IMR-90 (cell line): ENCODE data around the gene STK17A. TPM values are rescaled to one million over a fixed set of nuclear protein-coding genes. Genes with fewer than 3 reads are reported as not detected.
A peak's percentile ranks its signal among the peaks of the same experiment; 100 is the strongest.

Experiments
- ATAC-seq: fragments of 200-7000 bp; cut with Tn5 transposase; 2 replicates; pipeline ENCODE4 v1.9.1; 2020; ENCODE audit warnings: low read depth, mild to moderate bottlenecking, moderate library complexity
- BruUV-seq: library from RNA; stranded (reverse); fragments of 400-500 nt; replicated peaks from 2 replicates; lab custom pipeline; 2021; lab: Mats Ljungman, UMichigan
- CTCF ChIA-PET: fragments of 300-600 bp; formaldehyde crosslinking; extraction: SDS; loops from one replicate; lab custom pipeline; 2021; ENCODE audit warnings: antibody characterized with exemption; lab: Yijun Ruan, JAX
- POLR2A ChIA-PET: fragments of 300-600 bp; sonication (Branson Sonifier 250); formaldehyde crosslinking; loops from one replicate; lab custom pipeline; 2022; ENCODE audit warnings: antibody characterized with exemption; ENCODE audit not compliant: unreplicated experiment; lab: Charles Lee
- DNase-seq: peaks from one replicate; pipeline ENCODE4 v3.0.0; 2013
- H2AFZ ChIP-seq: replicated peaks from 2 replicates; pipeline ENCODE3; 2013; ENCODE audit warnings: low read length, mild to moderate bottlenecking; ENCODE audit not compliant: poor library complexity
- H2AK5ac ChIP-seq: 2 replicates; pipeline ENCODE4 v1.6.1; 2013; ENCODE audit warnings: low read depth, low read length, inconsistent platforms
- H2AK9ac ChIP-seq: replicated peaks from 2 replicates; pipeline ENCODE3; 2013; ENCODE audit warnings: mild to moderate bottlenecking, low read depth, low read length, moderate library complexity; ENCODE audit not compliant: poor library complexity
- H2BK120ac ChIP-seq: 2 replicates; pipeline ENCODE4 v1.6.1; 2013; ENCODE audit warnings: low read depth, low read length, inconsistent platforms
- H2BK15ac ChIP-seq: 3 replicates; pipeline ENCODE4 v1.6.1; 2013; ENCODE audit warnings: low read depth, low read length, inconsistent platforms
- H2BK20ac ChIP-seq: 2 replicates; pipeline ENCODE4 v1.6.1; 2013; ENCODE audit warnings: low read depth, mild to moderate bottlenecking, inconsistent platforms, low read length, moderate library complexity
- H2BK5ac ChIP-seq: 2 replicates; pipeline ENCODE4 v1.6.1; 2013; ENCODE audit warnings: mild to moderate bottlenecking, low read depth, low read length, inconsistent platforms; ENCODE audit not compliant: poor library complexity, severe bottlenecking
- H3K14ac ChIP-seq: replicated peaks from 2 replicates; pipeline ENCODE4 v1.6.1; 2013; ENCODE audit warnings: low read depth, low read length, inconsistent platforms
- H3K18ac ChIP-seq: 2 replicates; pipeline ENCODE4 v1.6.1; 2013; ENCODE audit warnings: low read depth, low read length, control low read depth
- H3K23ac ChIP-seq: 2 replicates; pipeline ENCODE4 v1.6.1; 2013; ENCODE audit warnings: low read depth, low read length, inconsistent platforms
- H3K27ac ChIP-seq: 2 replicates; pipeline ENCODE4 v1.5.1; 2013; ENCODE audit warnings: mild to moderate bottlenecking, control low read depth, low read length; ENCODE audit not compliant: insufficient read depth
- H3K27me3 ChIP-seq: 2 replicates; pipeline ENCODE4 v1.6.1; 2013; ENCODE audit warnings: low read length; ENCODE audit not compliant: control insufficient read depth, insufficient read depth
- H3K36me3 ChIP-seq: 2 replicates; pipeline ENCODE4 v1.6.1; 2013; ENCODE audit warnings: low read length, mixed read lengths; ENCODE audit not compliant: control insufficient read depth, insufficient read depth
- H3K4ac ChIP-seq: 2 replicates; pipeline ENCODE4 v1.6.1; 2013; ENCODE audit warnings: low read depth, low read length, inconsistent platforms
- H3K4me1 ChIP-seq: 2 replicates; pipeline ENCODE4 v1.6.1; 2013; ENCODE audit warnings: low read length, mixed read lengths; ENCODE audit not compliant: control insufficient read depth, insufficient read depth
- H3K4me2 ChIP-seq: 2 replicates; pipeline ENCODE4 v1.6.1; 2013; ENCODE audit warnings: low read depth, mild to moderate bottlenecking, control low read depth, low read length, moderate library complexity
- H3K4me3 ChIP-seq: 2 replicates; pipeline ENCODE4 v1.5.1; 2013; ENCODE audit warnings: low read depth, mild to moderate bottlenecking, control low read depth, low read length, moderate library complexity; ENCODE audit not compliant: insufficient read depth
- H3K56ac ChIP-seq: 2 replicates; pipeline ENCODE4 v1.6.1; 2013; ENCODE audit warnings: low read length, inconsistent platforms; ENCODE audit not compliant: insufficient read depth; ENCODE audit errors: extremely low read depth
- H3K79me1 ChIP-seq, 2 experiments: 2 replicates each; pipeline ENCODE4 v1.6.1; 2013; ENCODE audit warnings: low read length in 2 of 2, inconsistent platforms in 1 of 2, low read depth in 1 of 2
- H3K9ac ChIP-seq: 2 replicates; pipeline ENCODE4 v1.6.1; 2013; ENCODE audit warnings: low read depth, low read length, control low read depth
- H3K9me1 ChIP-seq: 2 replicates; pipeline ENCODE4 v1.6.1; 2013; ENCODE audit warnings: low read length, inconsistent platforms; ENCODE audit not compliant: insufficient read depth
- H3K9me3 ChIP-seq: 2 replicates; pipeline ENCODE4 v1.6.1; 2013; ENCODE audit warnings: low read length; ENCODE audit not compliant: control insufficient read depth, insufficient read depth
- H4K20me1 ChIP-seq: 2 replicates; pipeline ENCODE4 v1.6.1; 2013; ENCODE audit warnings: low read length, inconsistent platforms; ENCODE audit not compliant: insufficient read depth
- H4K5ac ChIP-seq: 2 replicates; pipeline ENCODE4 v1.6.1; 2013; ENCODE audit warnings: mild to moderate bottlenecking, low read depth, low read length, control low read depth
- H4K8ac ChIP-seq, 2 experiments: 2 replicates each; pipeline ENCODE4 v1.6.1; 2013; ENCODE audit warnings: low read depth in 2 of 2, low read length in 2 of 2, control low read depth in 1 of 2, inconsistent platforms in 1 of 2
- H4K91ac ChIP-seq: 2 replicates; pipeline ENCODE4 v1.6.1; 2013; ENCODE audit warnings: low read depth, low read length, inconsistent platforms; ENCODE audit not compliant: insufficient read depth
- BHLHE40 ChIP-seq: fragments of 150-350 bp; IDR thresholded peaks from 2 replicates; pipeline ENCODE4 v1.6.1; 2016; ENCODE audit warnings: mild to moderate bottlenecking, low read depth, low read length
- CEBPB ChIP-seq: IDR thresholded peaks from 2 replicates; pipeline ENCODE4 v1.6.1; 2012; ENCODE audit warnings: low read depth, low read length, improper control_type of control experiment
- CHD1 ChIP-seq: IDR thresholded peaks from 2 replicates; pipeline ENCODE4 v1.6.1; 2012; ENCODE audit warnings: low read depth, low read length, improper control_type of control experiment
- CTCF ChIP-seq: conservative IDR thresholded peaks from 2 replicates; pipeline ENCODE4 v1.5.1; 2012; ENCODE audit warnings: mild to moderate bottlenecking, low read depth, low read length, improper control_type of control experiment
- MAFK ChIP-seq: IDR thresholded peaks from 2 replicates; pipeline ENCODE4 v1.6.1; 2012; ENCODE audit warnings: low read depth, low read length, improper control_type of control experiment
- MAZ ChIP-seq: IDR thresholded peaks from 2 replicates; pipeline ENCODE4 v1.6.1; 2012; ENCODE audit warnings: low read depth, mild to moderate bottlenecking, low read length, improper control_type of control experiment, moderate library complexity, borderline replicate concordance
- MXI1 ChIP-seq: IDR thresholded peaks from 2 replicates; pipeline ENCODE4 v1.6.1; 2012; ENCODE audit warnings: low read depth, mild to moderate bottlenecking, low read length, moderate library complexity, borderline replicate concordance
- POLR2A ChIP-seq: IDR thresholded peaks from 2 replicates; pipeline ENCODE4 v1.6.1; 2012; ENCODE audit warnings: mild to moderate bottlenecking, low read depth, low read length
- RAD21 ChIP-seq: IDR thresholded peaks from 2 replicates; pipeline ENCODE4 v1.6.1; 2012; ENCODE audit warnings: low read length, improper control_type of control experiment
- RCOR1 ChIP-seq: IDR thresholded peaks from 2 replicates; pipeline ENCODE4 v1.6.1; 2012; ENCODE audit warnings: mild to moderate bottlenecking, low read length, improper control_type of control experiment; ENCODE audit not compliant: insufficient replicate concordance
- RFX5 ChIP-seq: IDR thresholded peaks from 2 replicates; pipeline ENCODE4 v1.8.0; 2012; ENCODE audit warnings: low read depth, mild to moderate bottlenecking, low read length, moderate library complexity
- SMC3 ChIP-seq: fragments of 150-350 bp; IDR thresholded peaks from 2 replicates; pipeline ENCODE4 v1.6.1; 2016; ENCODE audit warnings: low read depth, mild to moderate bottlenecking, antibody characterized with exemption, low read length, moderate library complexity
- WGBS, 2 experiments: methylation state at CpG; one replicate each; pipeline versions ENCODE4 v1.1.5 to v1.1.7; 2013; ENCODE audit warnings: missing lambda C conversion rate in 2 of 2; ENCODE audit not compliant: insufficient read length in 1 of 2; ENCODE audit errors: extremely low coverage in 2 of 2; 5-methylcytosine and 5-hydroxymethylcytosine counted together
- dilution Hi-C: fragments of 300-500 bp; cut with HindIII; formaldehyde crosslinking; loops from one replicate; pipeline ENCODE4 v1.14.3; 2018; ENCODE audit warnings: low sequenced_read_pairs; ENCODE audit not compliant: unreplicated experiment
- in situ Hi-C: fragments of 300-500 bp; cut with MboI; formaldehyde crosslinking; loops from 3 replicates; pipeline ENCODE4 v1.14.3; 2019; ENCODE audit warnings: low sequenced_read_pairs, inconsistent platforms, mixed read lengths
- intact Hi-C: fragments of 100-400 bp; cut with micrococcal nuclease; formaldehyde crosslinking; loops from 2 replicates; pipeline ENCODE4 v1.10.0; 2022
- polyA plus RNA-seq, 3 experiments: library from polyadenylated mRNA; depleted of rRNA; stranded (reverse); fragments of >200 nt; gene quantifications; 2 replicates each; pipeline ENCODE4 v1.2.3, GENCODE V29; 2012; ENCODE audit warnings: low replicate concordance in 1 of 3
- total RNA-seq: library from RNA; depleted of rRNA; stranded (reverse); fragments of >200 nt; gene quantifications from 2 replicates; pipeline ENCODE4 v1.2.3, GENCODE V29; 2012
- TF ChIP-seq, protein P1 (sequence below): fragments of 150-350 bp; IDR thresholded peaks from 2 replicates; pipeline ENCODE4 v1.6.1; 2017; ENCODE audit warnings: mild to moderate bottlenecking, antibody characterized with exemption, low read length, low read depth
- TF ChIP-seq, protein P2 (sequence below): fragments of 150-350 bp; IDR thresholded peaks from 2 replicates; pipeline ENCODE4 v1.6.1; 2016; ENCODE audit warnings: low read depth, mild to moderate bottlenecking, low read length, moderate library complexity, borderline replicate concordance

Gene STK17A
- total and polyA plus RNA-seq, 2 of the 4 experiments (the other 2 are of a cell fraction): 40.5 to 50.5 TPM

GRCh38 chr7:43615558-43616145 lies 32.7 kb downstream of the STK17A start (continued):
- no peak for TF ChIP-seq MAFK

GRCh38 chr7:43616977-43617376 lies 34.1 kb downstream of the STK17A start:
- ATAC-seq: no peak
- H3K23ac ChIP-seq: no peak overlapping the region
- H3K4ac ChIP-seq: no peak overlapping the region
- H2AK9ac ChIP-seq: no peak overlapping the region
- ChIA-PET CTCF (no interaction called here), POLR2A (no interaction called here)
- H2BK5ac ChIP-seq: no peak overlapping the region
- no peak overlapping the region for H3K9ac ChIP-seq
- no peak overlapping the region for H2BK120ac ChIP-seq
- in situ Hi-C loops: no loop called here
- peaks cover 37% of the 10 kb centered on the region for H3K36me3 ChIP-seq
- dilution Hi-C loops: no loop called here
- H3K4me1 ChIP-seq: peaks cover 26% of the 10 kb centered on the region
- intact Hi-C loops: no loop called here
- H4K8ac ChIP-seq: no peak overlapping the region
- H3K56ac ChIP-seq: no peak overlapping the region
- peak overlapping the region; percentile 28; the same call in 1 of the 2 replicates for H2AK5ac ChIP-seq
- no peak overlapping the region for H3K4me2 ChIP-seq
- no peaks in the 10 kb centered on the region for H3K27me3 ChIP-seq
- WGBS, 2 experiments: no CpG with 5 or more reads among the region's 4 CpGs
- BruUV-seq: no TSS peak
- H3K79me1 ChIP-seq: peaks cover 43 to 86% of the 10 kb centered on the region in 2 experiments
- H3K9me3 ChIP-seq: no peaks in the 10 kb centered on the region
- H3K14ac ChIP-seq: no peak overlapping the region
- no peak for DNase-seq
- H2BK15ac ChIP-seq: no peak overlapping the region
- H4K5ac ChIP-seq: no peak overlapping the region
- H2AFZ ChIP-seq: no peak overlapping the region
- no peak overlapping the region for H3K27ac ChIP-seq
- H4K91ac ChIP-seq: no peak overlapping the region
- no peak overlapping the region for H3K4me3 ChIP-seq
- H3K9me1 ChIP-seq: peaks cover 21% of the 10 kb centered on the region
- peaks cover 44% of the 10 kb centered on the region for H4K20me1 ChIP-seq
- no peak overlapping the region for H3K18ac ChIP-seq
- no peak overlapping the region for H2BK20ac ChIP-seq
- TF ChIP-seq RCOR1: no peak
- TF ChIP-seq CHD1: no peak
- no peak for TF ChIP-seq RFX5
- no peak for TF ChIP-seq RAD21
- TF ChIP-seq CEBPB: no peak
- no peak for TF ChIP-seq MAFK
- TF ChIP-seq BHLHE40: no peak
- TF ChIP-seq, protein P1, sequence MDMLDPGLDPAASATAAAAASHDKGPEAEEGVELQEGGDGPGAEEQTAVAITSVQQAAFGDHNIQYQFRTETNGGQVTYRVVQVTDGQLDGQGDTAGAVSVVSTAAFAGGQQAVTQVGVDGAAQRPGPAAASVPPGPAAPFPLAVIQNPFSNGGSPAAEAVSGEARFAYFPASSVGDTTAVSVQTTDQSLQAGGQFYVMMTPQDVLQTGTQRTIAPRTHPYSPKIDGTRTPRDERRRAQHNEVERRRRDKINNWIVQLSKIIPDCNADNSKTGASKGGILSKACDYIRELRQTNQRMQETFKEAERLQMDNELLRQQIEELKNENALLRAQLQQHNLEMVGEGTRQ: no peak
- TF ChIP-seq MXI1: no peak
- TF ChIP-seq CTCF: no peak
- TF ChIP-seq POLR2A: no peak
- TF ChIP-seq SMC3: no peak
- TF ChIP-seq, protein P2, sequence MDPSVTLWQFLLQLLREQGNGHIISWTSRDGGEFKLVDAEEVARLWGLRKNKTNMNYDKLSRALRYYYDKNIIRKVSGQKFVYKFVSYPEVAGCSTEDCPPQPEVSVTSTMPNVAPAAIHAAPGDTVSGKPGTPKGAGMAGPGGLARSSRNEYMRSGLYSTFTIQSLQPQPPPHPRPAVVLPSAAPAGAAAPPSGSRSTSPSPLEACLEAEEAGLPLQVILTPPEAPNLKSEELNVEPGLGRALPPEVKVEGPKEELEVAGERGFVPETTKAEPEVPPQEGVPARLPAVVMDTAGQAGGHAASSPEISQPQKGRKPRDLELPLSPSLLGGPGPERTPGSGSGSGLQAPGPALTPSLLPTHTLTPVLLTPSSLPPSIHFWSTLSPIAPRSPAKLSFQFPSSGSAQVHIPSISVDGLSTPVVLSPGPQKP: no peak
- TF ChIP-seq MAZ: no peak
